AG09309 (cell line): Measurements from ENCODE around the gene ZFHX2.
"Not testable (repeated sequence)": the region's sequence is repeated elsewhere in the genome, so short reads cannot be mapped to it uniquely, and the experiment has no call there.

Source experiments
- DNase-seq: peaks from one replicate; pipeline ENCODE4 v3.0.0-alpha.2; 2010; ENCODE audit warnings: low read depth
- H3K4me3 ChIP-seq: 2 replicates; pipeline ENCODE4 v1.5.1; 2011; ENCODE audit warnings: mild to moderate bottlenecking, low read depth, low read length, moderate library complexity; ENCODE audit not compliant: control insufficient read depth
- CTCF ChIP-seq: IDR thresholded peaks from 2 replicates; pipeline ENCODE4 v1.5.1; 2011; ENCODE audit warnings: mild to moderate bottlenecking, low read depth, low read length, inconsistent platforms; ENCODE audit not compliant: insufficient read depth, control insufficient read depth; ENCODE audit errors: missing control alignments

Gene ZFHX2

GRCh38 chr14:23551266-23552028 lies at the start of gene ZFHX2:
Gene ZFHX2 (minus strand): TSS chr14:23551765. CDS start chr14:23535325, 16,440 bp downstream.
- peak within 1 kb of the TSS; percentile 58 for H3K4me3 ChIP-seq
- DNase-seq = no peak
- TF ChIP-seq CTCF = no peak

- no peak overlapping the region for H3K4me3 ChIP-seq
- TF ChIP-seq CTCF = no peak
- no peak for DNase-seq
Measured at GRCh38 chr14:23600806-23601205, 49.2 kb upstream of the ZFHX2 start.

GRCh38 chr14:23600322-23600707 lies 48.8 kb upstream of the ZFHX2 start:
- DNase-seq = no peak
- TF ChIP-seq CTCF = no peak
- no peak overlapping the region for H3K4me3 ChIP-seq

- DNase-seq, H3K4me3 ChIP-seq: not testable (repeated sequence)
Measured at GRCh38 chr14:23594191-23594590, 42.6 kb upstream of the ZFHX2 start.

- no peak for DNase-seq
- no peak for TF ChIP-seq CTCF
- H3K4me3 ChIP-seq = no peak overlapping the region
Measured at GRCh38 chr14:23590198-23590597, 38.6 kb upstream of the ZFHX2 start.

- no peak for DNase-seq
- no peak for TF ChIP-seq CTCF
Measured at GRCh38 chr14:23589606-23590005, 38.0 kb upstream of the ZFHX2 start.

GRCh38 chr14:23588884-23589598 lies 37.5 kb upstream of the ZFHX2 start:
- H3K4me3 ChIP-seq = no peak overlapping the region
- peak; percentile 40 for DNase-seq
- TF ChIP-seq CTCF = peak; percentile 80

More at GRCh38 chr14:23589606-23590005, 38.0 kb upstream of the ZFHX2 start:
- no peak overlapping the region for H3K4me3 ChIP-seq

- not testable (repeated sequence) for H3K4me3 ChIP-seq, DNase-seq
Measured at GRCh38 chr14:23584527-23585203, 33.1 kb upstream of the ZFHX2 start.

- DNase-seq, H3K4me3 ChIP-seq: not testable (repeated sequence)
Measured at GRCh38 chr14:23583761-23584526, 32.4 kb upstream of the ZFHX2 start.
